Chondrocyte (in vitro differentiated cells): ENCODE measurements around the gene ARHGDIB. TPM values are rescaled to one million over a fixed set of nuclear protein-coding genes. Genes with fewer than 3 reads are reported as not detected.

Source experiments
- DNase-seq: peaks from one replicate; pipeline ENCODE4 v3.0.0; 2021; ENCODE audit warnings: mixed read lengths, low spot score
- H3K27ac Mint-ChIP-seq: one replicate; pipeline ENCODE4 v1.8.0; 2021; ENCODE audit warnings: mild to moderate bottlenecking, moderate library complexity, mixed read lengths; ENCODE audit not compliant: unreplicated experiment
- H3K27me3 Mint-ChIP-seq: 2 replicates; pipeline ENCODE4 v1.8.0; 2021; ENCODE audit warnings: low read depth, mixed read lengths
- H3K36me3 Mint-ChIP-seq: 2 replicates; pipeline ENCODE4 v1.8.0; 2021; ENCODE audit warnings: low read depth, mixed read lengths
- H3K4me1 Mint-ChIP-seq: 2 replicates; pipeline ENCODE4 v1.8.0; 2021; ENCODE audit warnings: low read depth, mild to moderate bottlenecking, mixed read lengths
- H3K4me3 Mint-ChIP-seq: one replicate; pipeline ENCODE4 v1.8.0; 2021; ENCODE audit warnings: mild to moderate bottlenecking, moderate library complexity, mixed read lengths; ENCODE audit not compliant: unreplicated experiment
- H3K9me3 Mint-ChIP-seq: 2 replicates; pipeline ENCODE4 v1.8.0; 2021; ENCODE audit warnings: low read depth, mixed read lengths
- CTCF ChIP-seq: fragments of 200-600 bp; sonication (generic); IDR thresholded peaks from 2 replicates; pipeline ENCODE4 v1.5.0; 2021; ENCODE audit warnings: antibody characterized with exemption, mild to moderate bottlenecking, moderate library complexity
- long read RNA-seq: library from polyadenylated mRNA; stranded (forward); transcript quantifications from one replicate; pipeline ENCODE4 v2.0.0, GENCODE V29; 2021
- total RNA-seq: library from RNA; stranded (reverse); gene quantifications from 3 replicates; pipeline ENCODE4 v1.2.1, GENCODE V29; 2021

ARHGDIB gene
- total RNA-seq, result 5.2 to 9.1 TPM (median 6.1 TPM) in 3 replicates
- long read RNA-seq, partial matches to known transcripts, result 0 of 4 reads
- long read RNA-seq, other reads (novel, unspliced or antisense), result 0 of 4 reads

GRCh38 chr12:14961466-14962152, at the start of gene ARHGDIB:
TSS of gene ARHGDIB (minus strand) at chr12:14961601. CDS start at chr12:14950712, 10,889 bp downstream.
- H3K27ac Mint-ChIP-seq, result peak within 1 kb of the TSS; percentile 10
- peak within 1 kb of the TSS; percentile 46 for H3K4me3 Mint-ChIP-seq
- H3K36me3 Mint-ChIP-seq, result no peaks in the 10 kb centered on the region
- peaks cover 39% of the 10 kb centered on the region for H3K4me1 Mint-ChIP-seq
- no peak for TF ChIP-seq CTCF
- no peak for DNase-seq
- H3K9me3 Mint-ChIP-seq, result no peaks in the 10 kb centered on the region
- H3K27me3 Mint-ChIP-seq, result no peaks in the 10 kb centered on the region

- peaks cover 6% of the 10 kb centered on the region for H3K9me3 Mint-ChIP-seq
- H3K27me3 Mint-ChIP-seq, result peaks cover 2% of the 10 kb centered on the region
- DNase-seq, result no peak
- peaks cover 2% of the 10 kb centered on the region for H3K36me3 Mint-ChIP-seq
- peak; percentile 57 for TF ChIP-seq CTCF
- no peak overlapping the region for H3K4me3 Mint-ChIP-seq
- H3K27ac Mint-ChIP-seq, result no peak overlapping the region
- no peaks in the 10 kb centered on the region for H3K4me1 Mint-ChIP-seq
Measured at GRCh38 chr12:15011162-15011561, 49.8 kb upstream of the ARHGDIB start.

GRCh38 chr12:15007551-15007950, 46.1 kb upstream of the ARHGDIB start:
- Mint-ChIP-seq H3K9me3 (peaks cover 6% of the 10 kb centered on the region), H3K36me3 (peaks cover 2% of the 10 kb centered on the region), H3K4me1 (no peaks in the 10 kb centered on the region), H3K27ac (no peak overlapping the region), H3K4me3 (no peak overlapping the region), H3K27me3 (peaks cover 2% of the 10 kb centered on the region)
- TF ChIP-seq CTCF, result no peak
- no peak for DNase-seq

- H3K4me1 Mint-ChIP-seq, result peaks cover 12% of the 10 kb centered on the region
- peaks cover 6% of the 10 kb centered on the region for H3K9me3 Mint-ChIP-seq
- H3K36me3 Mint-ChIP-seq, result peaks cover 2% of the 10 kb centered on the region
- H3K27ac Mint-ChIP-seq, result no peak overlapping the region
- no peak for TF ChIP-seq CTCF
- no peak overlapping the region for H3K4me3 Mint-ChIP-seq
- peaks cover 2% of the 10 kb centered on the region for H3K27me3 Mint-ChIP-seq
- no peak for DNase-seq
Measured at GRCh38 chr12:15005064-15005463, 43.7 kb upstream of the ARHGDIB start.

GRCh38 chr12:15004421-15004820, 43.0 kb upstream of the ARHGDIB start:
- no peak for TF ChIP-seq CTCF
- Mint-ChIP-seq H3K9me3 (peaks cover 3% of the 10 kb centered on the region), H3K27me3 (peaks cover 2% of the 10 kb centered on the region), H3K4me1 (peaks cover 17% of the 10 kb centered on the region), H3K4me3 (no peak overlapping the region), H3K36me3 (peaks cover under 1% of the 10 kb centered on the region), H3K27ac (no peak overlapping the region)
- DNase-seq, result no peak
